HepG2 (cell line): ENCODE data around the gene MED22. TPM values are rescaled to one million over a fixed set of nuclear protein-coding genes. Genes with fewer than 3 reads are reported as not detected.

ENCODE experiments used
- ATF1 ChIP-seq: IDR thresholded peaks from 2 replicates; pipeline ENCODE4 v1.6.1; 2016; ENCODE audit warnings: mild to moderate bottlenecking, control low read depth
- CCDC6 ChIP-seq: sonication (generic); formaldehyde crosslinking; IDR thresholded peaks from 2 replicates; pipeline ENCODE4 v1.8.1; 2022; ENCODE audit warnings: mild to moderate bottlenecking, missing genetic modification reagents, moderate library complexity
- EEA1 ChIP-seq: sonication (generic); formaldehyde crosslinking; IDR thresholded peaks from 2 replicates; pipeline ENCODE4 v1.5.1; 2020; ENCODE audit warnings: mild to moderate bottlenecking, missing genetic modification reagents, borderline replicate concordance
- FOSL2 ChIP-seq: sonication (generic); formaldehyde crosslinking; IDR thresholded peaks from 2 replicates; pipeline ENCODE4 v1.4.0; 2020; ENCODE audit warnings: missing genetic modification reagents
- IRX3 ChIP-seq: sonication (generic); formaldehyde crosslinking; IDR thresholded peaks from 2 replicates; pipeline ENCODE4 v1.8.1; 2023; ENCODE audit warnings: mild to moderate bottlenecking, low read depth, missing genetic modification reagents, borderline replicate concordance
- KDM5B ChIP-seq: sonication (generic); formaldehyde crosslinking; IDR thresholded peaks from 2 replicates; pipeline ENCODE4 v1.4.0; 2020; ENCODE audit warnings: missing genetic modification reagents, mild to moderate bottlenecking, borderline replicate concordance
- MAF1 ChIP-seq: sonication (generic); formaldehyde crosslinking; IDR thresholded peaks from 2 replicates; pipeline ENCODE4 v1.5.0; 2020; ENCODE audit warnings: missing genetic modification reagents, borderline replicate concordance
- MTF1 ChIP-seq: sonication (generic); formaldehyde crosslinking; IDR thresholded peaks from 2 replicates; pipeline ENCODE4 v1.5.0; 2020; ENCODE audit warnings: missing genetic modification reagents
- NR2C2 ChIP-seq: sonication (generic); formaldehyde crosslinking; IDR thresholded peaks from 2 replicates; pipeline ENCODE4 v1.4.0; 2020; ENCODE audit warnings: missing genetic modification reagents, mild to moderate bottlenecking, moderate library complexity, borderline replicate concordance
- NR2F2 ChIP-seq: IDR thresholded peaks from 2 replicates; pipeline ENCODE4 v1.6.1; 2012; ENCODE audit warnings: low read depth, inconsistent platforms, borderline replicate concordance
- RXRB ChIP-seq: IDR thresholded peaks from 2 replicates; pipeline ENCODE4 v1.6.1; 2016; ENCODE audit warnings: borderline replicate concordance, missing genetic modification reagents, missing compliant biosample characterization
- SP4 ChIP-seq: sonication (generic); formaldehyde crosslinking; IDR thresholded peaks from 2 replicates; pipeline ENCODE4 v1.8.1; 2023; ENCODE audit warnings: mild to moderate bottlenecking, missing genetic modification reagents
- STAG1 ChIP-seq: sonication (generic); formaldehyde crosslinking; IDR thresholded peaks from 2 replicates; pipeline ENCODE4 v1.4.0; 2020; ENCODE audit warnings: missing genetic modification reagents
- SUZ12 ChIP-seq: fragments of 150-350 bp; IDR thresholded peaks from 2 replicates; pipeline ENCODE4 v1.6.1; 2014; ENCODE audit warnings: low read depth, low read length
- ZNF160 ChIP-seq: sonication (generic); formaldehyde crosslinking; IDR thresholded peaks from 2 replicates; pipeline ENCODE4 v1.8.0; 2022; ENCODE audit warnings: mild to moderate bottlenecking, inconsistent platforms, missing genetic modification reagents
- ZNF331 ChIP-seq: sonication (generic); formaldehyde crosslinking; IDR thresholded peaks from 2 replicates; pipeline ENCODE4 v1.4.0; 2020; ENCODE audit warnings: missing genetic modification reagents
- ZNF589 ChIP-seq: sonication (generic); formaldehyde crosslinking; conservative IDR thresholded peaks from 2 replicates; pipeline ENCODE4 v1.8.0; 2022; ENCODE audit warnings: mild to moderate bottlenecking, moderate library complexity, missing genetic modification reagents
- ZNF75D ChIP-seq: sonication (generic); formaldehyde crosslinking; IDR thresholded peaks from 2 replicates; pipeline ENCODE4 v1.8.1; 2023; ENCODE audit warnings: missing genetic modification reagents, mild to moderate bottlenecking, borderline replicate concordance
- ZNF775 ChIP-seq: sonication (generic); formaldehyde crosslinking; IDR thresholded peaks from 2 replicates; pipeline ENCODE4 v1.4.0; 2020; ENCODE audit warnings: missing genetic modification reagents, mild to moderate bottlenecking, moderate library complexity, borderline replicate concordance
- polyA plus RNA-seq, 8 experiments: library from polyadenylated mRNA; depleted of rRNA in 3 of 8; stranded (reverse) in 7 of 8; unstranded in 1 of 8; fragments of >200 nt; fragmentation: Illumina TruSeq in 4 of 8; extraction: Trizol in 4 of 8; gene quantifications; 2 replicates each; pipeline versions ENCODE4 v1.2.1 to v1.2.3, GENCODE V29; 2011 to 2016; ENCODE audit warnings: low read depth in 4 of 8, missing spikeins in 1 of 8, mixed read lengths in 1 of 8; ENCODE audit not compliant: insufficient read depth in 1 of 8
- total RNA-seq, 5 experiments: library from RNA; depleted of rRNA; stranded (reverse); fragments of >200 nt; fragmentation: Illumina TruSeq; extraction: Trizol; gene quantifications; 2 replicates each; pipeline ENCODE4 v1.2.3, GENCODE V29; 2016; ENCODE audit warnings: low read depth in 1 of 5
- TF ChIP-seq, protein P1 (sequence below): sonication (generic); formaldehyde crosslinking; IDR thresholded peaks from 2 replicates; pipeline ENCODE4 v1.5.0; 2020; ENCODE audit warnings: missing genetic modification reagents
- TF ChIP-seq, protein P2 (sequence below): sonication (generic); formaldehyde crosslinking; IDR thresholded peaks from 2 replicates; pipeline ENCODE4 v1.9.0; 2021; ENCODE audit warnings: missing genetic modification reagents, borderline replicate concordance
- TF ChIP-seq, protein P3 (sequence below): IDR thresholded peaks from 2 replicates; pipeline ENCODE4 v1.6.1; 2016; ENCODE audit warnings: mild to moderate bottlenecking, missing biosample characterization, missing genetic modification reagents

Gene MED22
- total and polyA plus RNA-seq, 2 of the 13 experiments (the other 11 are each of a cell fraction or from before 2014, with no cell fraction given) = 15.8 to 22.1 TPM

DNA sequence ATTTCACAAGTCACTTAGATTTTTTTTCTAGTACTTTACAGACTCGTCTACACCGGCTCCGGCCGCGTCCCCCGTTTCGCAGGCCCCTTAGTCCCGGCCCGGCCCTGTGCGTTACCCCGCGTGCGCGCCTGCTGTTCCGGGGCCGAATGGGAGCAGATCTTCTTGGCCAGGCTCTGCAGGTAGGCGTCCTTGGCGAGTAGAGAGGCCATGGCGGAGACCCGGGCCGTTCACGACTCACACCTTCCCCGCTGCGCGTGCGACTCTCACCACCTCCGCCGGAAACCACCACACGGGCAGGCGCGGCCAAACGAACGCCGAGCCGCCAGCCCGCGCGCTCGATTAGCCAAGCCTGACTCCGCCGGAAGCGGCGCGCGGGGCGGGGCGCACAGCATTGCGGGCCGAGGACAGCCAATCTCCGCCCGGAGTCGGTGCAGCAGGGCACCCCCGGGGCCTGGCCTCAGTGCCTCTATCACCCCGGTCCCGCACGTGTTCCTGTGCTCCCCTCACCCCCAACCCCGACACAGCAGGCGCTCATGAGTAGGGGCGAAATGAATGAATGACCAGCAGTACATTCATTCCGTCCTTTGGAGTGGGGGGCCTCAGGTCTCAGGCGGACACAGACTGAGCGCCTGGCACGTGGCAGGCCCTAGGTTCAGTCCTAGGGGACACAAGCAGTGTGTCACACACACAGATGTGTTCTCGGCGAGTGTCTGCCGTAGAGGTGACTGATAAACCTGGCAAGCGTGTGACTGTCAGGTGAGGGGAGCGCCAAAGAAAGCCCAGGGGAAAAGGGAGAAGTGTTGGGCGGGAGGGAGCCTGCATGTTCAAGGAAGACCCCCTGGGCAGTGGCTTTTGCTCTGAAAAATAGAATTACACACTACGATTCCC lies 11.8 kb downstream of the MED22 start, which contains the start of gene SURF6 (continued):
- TF ChIP-seq IRX3 (peak; percentile 60; the same call in 1 of the 2 replicates), ATF1 (CRISPR knock-in tag) (no peak), CCDC6 (CRISPR knock-in tag) (peak; percentile 88; the same call in 1 of the 2 replicates), ZNF331 (CRISPR knock-in tag) (peak; percentile 91), NR2F2 (no peak), MTF1 (peak; percentile 20; the same call in 1 of the 2 replicates), MAF1 (peak; percentile 84; the same call in 1 of the 2 replicates), KDM5B (CRISPR knock-in tag) (peak; percentile 89; the same call in 1 of the 2 replicates), RXRB (peak; percentile 86), NR2C2 (CRISPR knock-in tag) (peak; percentile 89), ZNF775 (CRISPR knock-in tag) (no peak), ZNF160 (CRISPR knock-in tag) (peak; percentile 91; the same call in 1 of the 2 replicates), STAG1 (CRISPR knock-in tag) (no peak), ZNF75D (CRISPR knock-in tag) (peak; percentile 84; the same call in 1 of the 2 replicates), SP4 (CRISPR knock-in tag) (peak; percentile 85), SUZ12 (no peak), FOSL2 (peak; percentile 74), ZNF589 (CRISPR knock-in tag) (peak; percentile 95), EEA1 (CRISPR knock-in tag) (peak; percentile 98)
- TF ChIP-seq, protein P1, sequence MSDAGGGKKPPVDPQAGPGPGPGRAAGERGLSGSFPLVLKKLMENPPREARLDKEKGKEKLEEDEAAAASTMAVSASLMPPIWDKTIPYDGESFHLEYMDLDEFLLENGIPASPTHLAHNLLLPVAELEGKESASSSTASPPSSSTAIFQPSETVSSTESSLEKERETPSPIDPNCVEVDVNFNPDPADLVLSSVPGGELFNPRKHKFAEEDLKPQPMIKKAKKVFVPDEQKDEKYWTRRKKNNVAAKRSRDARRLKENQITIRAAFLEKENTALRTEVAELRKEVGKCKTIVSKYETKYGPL (CRISPR knock-in tag) = peak; percentile 31; the same call in 1 of the 2 replicates
- TF ChIP-seq, protein P2, sequence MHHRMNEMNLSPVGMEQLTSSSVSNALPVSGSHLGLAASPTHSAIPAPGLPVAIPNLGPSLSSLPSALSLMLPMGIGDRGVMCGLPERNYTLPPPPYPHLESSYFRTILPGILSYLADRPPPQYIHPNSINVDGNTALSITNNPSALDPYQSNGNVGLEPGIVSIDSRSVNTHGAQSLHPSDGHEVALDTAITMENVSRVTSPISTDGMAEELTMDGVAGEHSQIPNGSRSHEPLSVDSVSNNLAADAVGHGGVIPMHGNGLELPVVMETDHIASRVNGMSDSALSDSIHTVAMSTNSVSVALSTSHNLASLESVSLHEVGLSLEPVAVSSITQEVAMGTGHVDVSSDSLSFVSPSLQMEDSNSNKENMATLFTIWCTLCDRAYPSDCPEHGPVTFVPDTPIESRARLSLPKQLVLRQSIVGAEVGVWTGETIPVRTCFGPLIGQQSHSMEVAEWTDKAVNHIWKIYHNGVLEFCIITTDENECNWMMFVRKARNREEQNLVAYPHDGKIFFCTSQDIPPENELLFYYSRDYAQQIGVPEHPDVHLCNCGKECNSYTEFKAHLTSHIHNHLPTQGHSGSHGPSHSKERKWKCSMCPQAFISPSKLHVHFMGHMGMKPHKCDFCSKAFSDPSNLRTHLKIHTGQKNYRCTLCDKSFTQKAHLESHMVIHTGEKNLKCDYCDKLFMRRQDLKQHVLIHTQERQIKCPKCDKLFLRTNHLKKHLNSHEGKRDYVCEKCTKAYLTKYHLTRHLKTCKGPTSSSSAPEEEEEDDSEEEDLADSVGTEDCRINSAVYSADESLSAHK = no peak
- TF ChIP-seq, protein P3, sequence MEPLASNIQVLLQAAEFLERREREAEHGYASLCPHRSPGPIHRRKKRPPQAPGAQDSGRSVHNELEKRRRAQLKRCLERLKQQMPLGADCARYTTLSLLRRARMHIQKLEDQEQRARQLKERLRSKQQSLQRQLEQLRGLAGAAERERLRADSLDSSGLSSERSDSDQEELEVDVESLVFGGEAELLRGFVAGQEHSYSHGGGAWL (CRISPR knock-in tag) = peak; percentile 96
